Esophagus mucosa (tissue), 1 donor: ENCODE data around the gene SLAIN2. TPM values are rescaled to one million over a fixed set of nuclear protein-coding genes. Genes with fewer than 3 reads are reported as not detected.
"Not testable (repeated sequence)": the region's sequence is repeated elsewhere in the genome, so short reads cannot be mapped to it uniquely, and the experiment has no call there.

Source experiments
- ATAC-seq: fragments of 200-7000 bp; cut with Tn5 transposase; one replicate; pipeline ENCODE4 v1.9.1; 2020
- total RNA-seq: library from RNA; stranded (reverse); gene quantifications from one replicate; pipeline ENCODE4 v1.2.4, GENCODE V29; 2023
- donor health status: DM: yes; HTN: yes; CAD: no.

The SLAIN2 gene
- total RNA-seq, result 79.1 TPM

GRCh38 chr4:48340965-48341775 is at the start of gene SLAIN2:
SLAIN2 (plus strand) TSS chr4:48341529; CDS start chr4:48341740, 211 bp downstream.
- ATAC-seq, result peak; percentile 96

- not testable (repeated sequence) for ATAC-seq
Observed at GRCh38 chr4:48292218-48292790, 49.0 kb upstream of the SLAIN2 start.

- ATAC-seq, result no peak
Observed at GRCh38 chr4:48295116-48295515, 46.2 kb upstream of the SLAIN2 start.

- no peak for ATAC-seq
Observed at GRCh38 chr4:48296365-48296764, 45.0 kb upstream of the SLAIN2 start.

- ATAC-seq, result no peak
Observed at GRCh38 chr4:48297256-48297846, 44.0 kb upstream of the SLAIN2 start.

- ATAC-seq, result no peak
Observed at GRCh38 chr4:48299560-48299959, 41.8 kb upstream of the SLAIN2 start.

GRCh38 chr4:48300004-48300403 is 41.3 kb upstream of the SLAIN2 start:
- no peak for ATAC-seq

GRCh38 chr4:48305508-48305907 is 35.8 kb upstream of the SLAIN2 start:
- ATAC-seq, result no peak

GRCh38 chr4:48307528-48307927 is 33.8 kb upstream of the SLAIN2 start:
- ATAC-seq, result no peak

GRCh38 chr4:48308901-48309300 is 32.4 kb upstream of the SLAIN2 start:
- no peak for ATAC-seq

GRCh38 chr4:48311896-48312295 is 29.4 kb upstream of the SLAIN2 start:
- no peak for ATAC-seq

- not testable (repeated sequence) for ATAC-seq
Observed at GRCh38 chr4:48314746-48315145, 26.6 kb upstream of the SLAIN2 start.

GRCh38 chr4:48315728-48316630 is 25.4 kb upstream of the SLAIN2 start:
- no peak for ATAC-seq

- no peak for ATAC-seq
Observed at GRCh38 chr4:48321312-48321711, 20.0 kb upstream of the SLAIN2 start.

- no peak for ATAC-seq
Observed at GRCh38 chr4:48322063-48322462, 19.3 kb upstream of the SLAIN2 start.

GRCh38 chr4:48324281-48324680 is 17.0 kb upstream of the SLAIN2 start:
- ATAC-seq, result no peak

- no peak for ATAC-seq
Observed at GRCh38 chr4:48329193-48329592, 12.1 kb upstream of the SLAIN2 start.

- ATAC-seq, result peak; percentile 53
Observed at GRCh38 chr4:48329976-48330375, 11.4 kb upstream of the SLAIN2 start.

- ATAC-seq, result peak; percentile 81
Observed at GRCh38 chr4:48331577-48332330, 9.6 kb upstream of the SLAIN2 start.

GRCh38 chr4:48332661-48333060 is 8.7 kb upstream of the SLAIN2 start:
- ATAC-seq, result no peak

GRCh38 chr4:48333587-48333986 is 7.7 kb upstream of the SLAIN2 start:
- no peak for ATAC-seq

- ATAC-seq, result no peak
Observed at GRCh38 chr4:48334236-48334635, 7.1 kb upstream of the SLAIN2 start.
